ENCODE measurements around the gene ZBTB46. TPM values are rescaled to one million over a fixed set of nuclear protein-coding genes. Genes with fewer than 3 reads are reported as not detected.
A peak's percentile ranks its signal among the peaks of the same experiment; 100 is the strongest.

Gene ZBTB46
- total and polyA plus RNA-seq, 10 of the 15 experiments (the other 5 are each of a cell fraction or from before 2014, with no cell fraction given) = 0.15 to 0.92 (median 0.34) TPM

DNA sequence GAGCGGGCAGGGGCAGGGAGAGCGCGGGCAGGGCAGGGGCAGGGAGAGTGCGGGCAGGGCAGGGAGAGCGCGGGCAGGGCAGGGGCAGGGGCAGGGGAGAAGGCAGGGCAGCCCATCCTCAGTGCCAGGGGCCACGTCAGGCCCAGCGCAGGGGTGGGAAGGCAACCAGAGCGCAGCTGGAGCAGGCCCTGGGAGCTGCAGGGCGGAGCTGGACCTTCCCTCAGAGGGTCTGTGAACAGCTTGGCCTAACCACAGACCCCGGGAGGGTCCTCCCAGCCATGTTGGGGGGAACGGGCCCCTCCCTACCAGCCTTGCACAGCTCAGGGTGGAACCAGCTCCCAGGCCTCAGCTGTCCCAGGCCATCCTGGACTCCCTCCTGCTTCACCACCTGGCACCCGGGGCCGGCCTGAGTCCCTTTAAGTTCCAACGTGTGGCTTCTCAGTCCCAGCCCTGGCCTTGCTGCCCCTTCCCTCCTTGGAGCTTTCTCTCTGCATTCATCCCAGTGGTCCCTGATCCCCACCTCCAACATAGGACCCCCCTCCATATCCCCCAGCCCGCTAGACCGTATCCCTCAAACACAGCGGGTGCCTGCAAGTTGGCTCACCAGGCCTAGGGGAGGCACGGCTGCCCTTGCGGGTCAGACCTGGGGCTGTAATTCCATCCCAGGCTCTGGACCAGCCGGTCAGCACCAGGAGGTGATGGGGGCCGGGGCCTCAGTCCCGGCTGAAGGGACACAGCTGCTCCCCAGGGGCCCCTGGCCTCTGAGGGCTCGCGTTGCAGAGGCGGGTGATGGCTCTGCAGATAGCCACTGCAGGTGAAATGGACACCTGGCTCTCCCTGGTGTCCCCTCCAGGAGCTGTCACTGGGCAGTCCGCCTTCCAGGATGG is 5.6 kb upstream of the ZBTB46 start (continued):
- TF ChIP-seq, protein P1, sequence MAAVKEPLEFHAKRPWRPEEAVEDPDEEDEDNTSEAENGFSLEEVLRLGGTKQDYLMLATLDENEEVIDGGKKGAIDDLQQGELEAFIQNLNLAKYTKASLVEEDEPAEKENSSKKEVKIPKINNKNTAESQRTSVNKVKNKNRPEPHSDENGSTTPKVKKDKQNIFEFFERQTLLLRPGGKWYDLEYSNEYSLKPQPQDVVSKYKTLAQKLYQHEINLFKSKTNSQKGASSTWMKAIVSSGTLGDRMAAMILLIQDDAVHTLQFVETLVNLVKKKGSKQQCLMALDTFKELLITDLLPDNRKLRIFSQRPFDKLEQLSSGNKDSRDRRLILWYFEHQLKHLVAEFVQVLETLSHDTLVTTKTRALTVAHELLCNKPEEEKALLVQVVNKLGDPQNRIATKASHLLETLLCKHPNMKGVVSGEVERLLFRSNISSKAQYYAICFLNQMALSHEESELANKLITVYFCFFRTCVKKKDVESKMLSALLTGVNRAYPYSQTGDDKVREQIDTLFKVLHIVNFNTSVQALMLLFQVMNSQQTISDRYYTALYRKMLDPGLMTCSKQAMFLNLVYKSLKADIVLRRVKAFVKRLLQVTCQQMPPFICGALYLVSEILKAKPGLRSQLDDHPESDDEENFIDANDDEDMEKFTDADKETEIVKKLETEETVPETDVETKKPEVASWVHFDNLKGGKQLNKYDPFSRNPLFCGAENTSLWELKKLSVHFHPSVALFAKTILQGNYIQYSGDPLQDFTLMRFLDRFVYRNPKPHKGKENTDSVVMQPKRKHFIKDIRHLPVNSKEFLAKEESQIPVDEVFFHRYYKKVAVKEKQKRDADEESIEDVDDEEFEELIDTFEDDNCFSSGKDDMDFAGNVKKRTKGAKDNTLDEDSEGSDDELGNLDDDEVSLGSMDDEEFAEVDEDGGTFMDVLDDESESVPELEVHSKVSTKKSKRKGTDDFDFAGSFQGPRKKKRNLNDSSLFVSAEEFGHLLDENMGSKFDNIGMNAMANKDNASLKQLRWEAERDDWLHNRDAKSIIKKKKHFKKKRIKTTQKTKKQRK (IDR thresholded peaks at IDR 0.05; ENCODE audit: low read depth, low read length) = no peak
- no peak for TF ChIP-seq BRCA1 (IDR thresholded peaks at IDR 0.05; ENCODE audit: low read depth, low read length)

DNA sequence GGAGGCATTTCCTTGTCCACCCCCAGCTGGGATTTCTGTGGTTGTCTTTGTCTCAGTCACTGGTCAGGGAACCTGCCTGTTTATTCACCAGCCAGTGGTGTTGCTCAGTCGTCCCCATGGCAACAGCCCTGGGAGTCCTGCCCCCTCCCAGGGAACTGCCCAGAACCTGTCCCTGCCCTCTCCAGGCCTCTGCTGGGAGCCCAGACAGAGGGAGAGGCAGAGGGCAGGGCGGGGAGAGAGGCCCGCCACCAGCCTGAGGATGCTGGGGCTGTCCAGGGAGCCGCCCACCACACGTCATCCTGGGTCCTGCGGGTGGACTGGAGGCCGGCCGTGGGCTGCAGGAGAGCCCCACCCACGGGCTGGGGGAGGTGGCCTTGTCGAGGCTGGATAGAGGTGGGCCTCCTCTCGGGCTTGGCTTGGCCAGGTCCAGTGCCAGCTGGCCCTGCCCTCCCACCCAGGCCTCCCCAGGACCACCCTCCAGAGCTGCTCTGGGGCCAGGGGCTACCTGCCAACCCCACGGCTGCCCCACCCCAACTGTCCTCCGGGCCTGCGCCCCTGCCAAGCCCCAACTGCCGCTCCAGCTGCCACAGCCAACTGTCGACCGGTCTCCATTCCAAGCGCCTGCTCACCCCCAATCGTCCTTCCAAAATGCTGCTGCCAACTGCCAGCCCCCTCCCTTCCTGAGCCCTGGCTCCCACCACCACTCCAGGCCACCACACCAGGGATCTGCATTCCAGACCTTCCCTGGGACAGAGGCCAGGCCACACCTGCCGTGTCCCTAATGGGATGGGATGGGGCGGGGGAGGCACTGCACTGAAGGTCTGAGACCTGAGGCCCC is 4.2 kb upstream of the ZBTB46 start:
- 26% methylated on average over 14 of the region's 21 CpGs for WGBS (ENCODE audit: insufficient coverage, insufficient replicate concordance, low lambda C conversion rate, missing lambda C conversion rate)
- TF ChIP-seq MYB (IDR thresholded peaks at IDR 0.05; ENCODE audit: borderline replicate concordance, low read depth, low read length) (no peak), KAT2A (conservative IDR thresholded peaks at IDR 0.05; ENCODE audit: control insufficient read depth, low read depth, low read length) (no peak), SIX5 (IDR thresholded peaks at IDR 0.05; ENCODE audit: low read depth, low read length, severe bottlenecking) (no peak), RUNX3 (IDR thresholded peaks at IDR 0.05; ENCODE audit: low read length) (peak; percentile 29), NFYB (IDR thresholded peaks at IDR 0.05; ENCODE audit: insufficient read depth, low read depth, low read length) (peak; percentile 51; the same call in 1 of the 2 replicates)
- TF ChIP-seq, protein P2, sequence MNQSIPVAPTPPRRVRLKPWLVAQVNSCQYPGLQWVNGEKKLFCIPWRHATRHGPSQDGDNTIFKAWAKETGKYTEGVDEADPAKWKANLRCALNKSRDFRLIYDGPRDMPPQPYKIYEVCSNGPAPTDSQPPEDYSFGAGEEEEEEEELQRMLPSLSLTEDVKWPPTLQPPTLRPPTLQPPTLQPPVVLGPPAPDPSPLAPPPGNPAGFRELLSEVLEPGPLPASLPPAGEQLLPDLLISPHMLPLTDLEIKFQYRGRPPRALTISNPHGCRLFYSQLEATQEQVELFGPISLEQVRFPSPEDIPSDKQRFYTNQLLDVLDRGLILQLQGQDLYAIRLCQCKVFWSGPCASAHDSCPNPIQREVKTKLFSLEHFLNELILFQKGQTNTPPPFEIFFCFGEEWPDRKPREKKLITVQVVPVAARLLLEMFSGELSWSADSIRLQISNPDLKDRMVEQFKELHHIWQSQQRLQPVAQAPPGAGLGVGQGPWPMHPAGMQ (IDR thresholded peaks at IDR 0.05; ENCODE audit: borderline replicate concordance) = no peak
- TF ChIP-seq, protein P3, sequence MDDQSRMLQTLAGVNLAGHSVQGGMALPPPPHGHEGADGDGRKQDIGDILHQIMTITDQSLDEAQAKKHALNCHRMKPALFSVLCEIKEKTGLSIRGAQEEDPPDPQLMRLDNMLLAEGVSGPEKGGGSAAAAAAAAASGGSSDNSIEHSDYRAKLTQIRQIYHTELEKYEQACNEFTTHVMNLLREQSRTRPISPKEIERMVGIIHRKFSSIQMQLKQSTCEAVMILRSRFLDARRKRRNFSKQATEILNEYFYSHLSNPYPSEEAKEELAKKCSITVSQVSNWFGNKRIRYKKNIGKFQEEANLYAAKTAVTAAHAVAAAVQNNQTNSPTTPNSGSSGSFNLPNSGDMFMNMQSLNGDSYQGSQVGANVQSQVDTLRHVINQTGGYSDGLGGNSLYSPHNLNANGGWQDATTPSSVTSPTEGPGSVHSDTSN (IDR thresholded peaks at IDR 0.05; ENCODE audit: insufficient replicate concordance, low read depth, low read length) = peak; percentile 90
- TF ChIP-seq, protein P4, sequence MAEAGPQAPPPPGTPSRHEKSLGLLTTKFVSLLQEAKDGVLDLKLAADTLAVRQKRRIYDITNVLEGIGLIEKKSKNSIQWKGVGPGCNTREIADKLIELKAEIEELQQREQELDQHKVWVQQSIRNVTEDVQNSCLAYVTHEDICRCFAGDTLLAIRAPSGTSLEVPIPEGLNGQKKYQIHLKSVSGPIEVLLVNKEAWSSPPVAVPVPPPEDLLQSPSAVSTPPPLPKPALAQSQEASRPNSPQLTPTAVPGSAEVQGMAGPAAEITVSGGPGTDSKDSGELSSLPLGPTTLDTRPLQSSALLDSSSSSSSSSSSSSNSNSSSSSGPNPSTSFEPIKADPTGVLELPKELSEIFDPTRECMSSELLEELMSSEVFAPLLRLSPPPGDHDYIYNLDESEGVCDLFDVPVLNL (IDR thresholded peaks at IDR 0.05; ENCODE audit: low read depth, low read length) = no peak
- TF ChIP-seq, protein P5, sequence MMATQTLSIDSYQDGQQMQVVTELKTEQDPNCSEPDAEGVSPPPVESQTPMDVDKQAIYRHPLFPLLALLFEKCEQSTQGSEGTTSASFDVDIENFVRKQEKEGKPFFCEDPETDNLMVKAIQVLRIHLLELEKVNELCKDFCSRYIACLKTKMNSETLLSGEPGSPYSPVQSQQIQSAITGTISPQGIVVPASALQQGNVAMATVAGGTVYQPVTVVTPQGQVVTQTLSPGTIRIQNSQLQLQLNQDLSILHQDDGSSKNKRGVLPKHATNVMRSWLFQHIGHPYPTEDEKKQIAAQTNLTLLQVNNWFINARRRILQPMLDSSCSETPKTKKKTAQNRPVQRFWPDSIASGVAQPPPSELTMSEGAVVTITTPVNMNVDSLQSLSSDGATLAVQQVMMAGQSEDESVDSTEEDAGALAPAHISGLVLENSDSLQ (IDR thresholded peaks at IDR 0.05) = peak; percentile 95

More for the DNA sequence above, 4.2 kb upstream of the ZBTB46 start:
- DNase-seq (ENCODE audit: low read depth, low spot score) = no peak
- Histone ChIP-seq H3K27ac (ENCODE audit: control insufficient read depth, insufficient read depth) (no peak overlapping the region), H2AFZ (ENCODE audit: control insufficient read depth, low read depth, low read length) (no peak overlapping the region), H3K4me3 (no peak overlapping the region), H3K4me2 (ENCODE audit: control insufficient read depth, insufficient read depth) (no peak overlapping the region), H3K27me3 (replicated peaks in 1 of 2; ENCODE audit: control insufficient read depth in 2 of 2, insufficient read depth in 2 of 2, low read length in 1 of 2) (no peaks in the 10 kb centered on the region; a peak in 1 of 4 replicates), H4K20me1 (ENCODE audit: control insufficient read depth, insufficient read depth) (no peaks in the 10 kb centered on the region), H3K4me1 (ENCODE audit: control insufficient read depth, insufficient read depth, low read length) (no peaks in the 10 kb centered on the region), H3K79me2 (ENCODE audit: control insufficient read depth, insufficient read depth, low read length) (no peaks in the 10 kb centered on the region), H3K9ac (ENCODE audit: control insufficient read depth, insufficient read depth, low read length) (no peak overlapping the region), H3K36me3 (ENCODE audit: control insufficient read depth in 2 of 2, insufficient read depth in 2 of 2, low read length in 1 of 2) (no peaks in the 10 kb centered on the region), H3K9me3 (replicated peaks; ENCODE audit: control insufficient read depth, insufficient read depth, low read length) (no peaks in the 10 kb centered on the region)
- ChIA-PET CTCF (no interaction called here), POLR2A (no interaction called here), SMC1A (ENCODE audit: uncharacterized antibody, unreplicated experiment) (no interaction called here), RAD21 (ENCODE audit: unreplicated experiment) (no interaction called here)
- peak; percentile 83 for ATAC-seq
- intact Hi-C loops (cut with micrococcal nuclease; ENCODE audit: unreplicated experiment) = no loop called here
- FAIRE-seq = no peak
- BruUV-seq (replicated peaks) = no TSS peak
- in situ Hi-C loops (cut with MboI) = no loop called here

Measured in GM12878 (cell line).